MM.1S (cell line): ENCODE data around the gene CFAP97D1.

Source experiments
- EZH2 ChIP-seq: fragments of 300-600 bp; sonication (generic); optimal IDR thresholded peaks from 2 replicates; pipeline ENCODE3; 2017; ENCODE audit warnings: low read depth, mild to moderate bottlenecking, antibody characterized with exemption, low read length, mixed read lengths
- TF ChIP-seq, protein P1 (sequence below): fragments of 300-600 bp; sonication (generic); IDR thresholded peaks from 2 replicates; pipeline ENCODE4 v1.5.1; 2016; ENCODE audit warnings: antibody characterized with exemption, low read length, mixed read lengths

DNA sequence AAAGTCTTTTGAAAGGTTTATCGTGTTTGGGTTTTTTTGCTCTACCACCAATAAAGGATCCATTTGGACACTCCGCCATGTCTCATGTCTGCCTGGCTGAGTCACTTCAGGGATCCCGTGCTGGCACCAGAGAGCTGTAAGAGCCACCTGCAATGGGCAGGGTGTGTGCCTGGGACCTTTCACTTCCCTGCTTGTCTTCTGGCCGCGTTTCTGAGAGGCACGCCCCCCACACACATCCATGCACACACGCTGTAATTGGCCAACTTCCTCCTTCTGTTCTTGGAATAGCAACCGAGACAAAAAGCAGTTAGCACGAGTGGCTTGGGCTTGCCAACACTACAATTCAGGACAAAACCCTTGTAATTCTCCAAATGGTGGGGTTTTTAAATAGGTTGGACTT lies 11.9 kb upstream of the CFAP97D1 start:
- no peak for TF ChIP-seq EZH2
- TF ChIP-seq, protein P1, sequence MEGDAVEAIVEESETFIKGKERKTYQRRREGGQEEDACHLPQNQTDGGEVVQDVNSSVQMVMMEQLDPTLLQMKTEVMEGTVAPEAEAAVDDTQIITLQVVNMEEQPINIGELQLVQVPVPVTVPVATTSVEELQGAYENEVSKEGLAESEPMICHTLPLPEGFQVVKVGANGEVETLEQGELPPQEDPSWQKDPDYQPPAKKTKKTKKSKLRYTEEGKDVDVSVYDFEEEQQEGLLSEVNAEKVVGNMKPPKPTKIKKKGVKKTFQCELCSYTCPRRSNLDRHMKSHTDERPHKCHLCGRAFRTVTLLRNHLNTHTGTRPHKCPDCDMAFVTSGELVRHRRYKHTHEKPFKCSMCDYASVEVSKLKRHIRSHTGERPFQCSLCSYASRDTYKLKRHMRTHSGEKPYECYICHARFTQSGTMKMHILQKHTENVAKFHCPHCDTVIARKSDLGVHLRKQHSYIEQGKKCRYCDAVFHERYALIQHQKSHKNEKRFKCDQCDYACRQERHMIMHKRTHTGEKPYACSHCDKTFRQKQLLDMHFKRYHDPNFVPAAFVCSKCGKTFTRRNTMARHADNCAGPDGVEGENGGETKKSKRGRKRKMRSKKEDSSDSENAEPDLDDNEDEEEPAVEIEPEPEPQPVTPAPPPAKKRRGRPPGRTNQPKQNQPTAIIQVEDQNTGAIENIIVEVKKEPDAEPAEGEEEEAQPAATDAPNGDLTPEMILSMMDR: no peak
